ENCODE results near the gene THSD7A. TPM values are rescaled to one million over a fixed set of nuclear protein-coding genes. Genes with fewer than 3 reads are reported as not detected.

THSD7A gene
- total and polyA plus RNA-seq, 2 of the 4 experiments (the other 2 are of a cell fraction), result 0.02 to 0.18 TPM

DNA sequence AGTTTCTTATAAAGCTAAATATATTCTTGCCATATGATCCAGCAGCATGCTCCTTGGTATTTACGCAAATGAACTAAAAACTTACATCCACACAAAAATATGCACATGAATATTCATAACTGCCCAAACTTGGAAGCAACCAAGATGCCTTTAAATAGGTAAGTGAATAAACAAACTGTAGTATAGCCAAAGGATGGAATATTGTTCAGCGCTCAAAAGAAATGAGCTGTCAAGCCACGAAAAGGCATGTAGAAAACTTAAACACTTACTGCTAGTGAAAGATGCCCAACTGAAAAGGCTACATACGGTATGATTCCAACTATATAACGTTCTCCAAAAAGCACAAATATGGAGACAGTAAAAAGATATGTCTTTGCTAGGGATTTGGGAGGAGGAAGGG lies 12.7 kb downstream of the THSD7A start:
- TF ChIP-seq CHD1 (IDR thresholded peaks at IDR 0.05; ENCODE audit: low read depth, low read length) (no peak), RCOR1 (IDR thresholded peaks at IDR 0.05; ENCODE audit: insufficient replicate concordance, low read length) (no peak), SMC3 (IDR thresholded peaks at IDR 0.05; ENCODE audit: low read depth, low read length) (no peak), MAFK (IDR thresholded peaks at IDR 0.05; ENCODE audit: low read depth, low read length) (no peak), MXI1 (IDR thresholded peaks at IDR 0.05; ENCODE audit: borderline replicate concordance, low read depth, low read length) (no peak)
- Histone ChIP-seq H3K9me1 (ENCODE audit: insufficient read depth, low read length) (no peaks in the 10 kb centered on the region), H2BK15ac (ENCODE audit: low read depth, low read length) (no peak overlapping the region), H4K8ac (ENCODE audit: low read depth in 2 of 2, low read length in 2 of 2) (no peak overlapping the region), H3K27ac (ENCODE audit: insufficient read depth, low read length) (no peak overlapping the region), H3K56ac (ENCODE audit: extremely low read depth, insufficient read depth, low read length) (no peak overlapping the region), H2AK5ac (ENCODE audit: low read depth, low read length) (no peak overlapping the region), H2BK20ac (ENCODE audit: low read depth, low read length) (no peak overlapping the region), H3K9ac (ENCODE audit: low read depth, low read length) (no peak overlapping the region), H3K4me3 (ENCODE audit: insufficient read depth, low read depth, low read length) (no peak overlapping the region), H3K4me2 (ENCODE audit: low read depth, low read length) (no peak overlapping the region), H2AFZ (replicated peaks; ENCODE audit: low read length, poor library complexity) (no peak overlapping the region), H2BK120ac (ENCODE audit: low read depth, low read length) (no peak overlapping the region), H3K9me3 (ENCODE audit: control insufficient read depth, insufficient read depth, low read length) (no peaks in the 10 kb centered on the region), H3K36me3 (ENCODE audit: control insufficient read depth, insufficient read depth, low read length) (no peaks in the 10 kb centered on the region), H4K20me1 (ENCODE audit: insufficient read depth, low read length) (no peaks in the 10 kb centered on the region), H2BK5ac (ENCODE audit: low read depth, low read length, poor library complexity, severe bottlenecking) (no peak overlapping the region), H2AK9ac (replicated peaks; ENCODE audit: low read depth, low read length, poor library complexity) (no peak overlapping the region), H3K4me1 (ENCODE audit: control insufficient read depth, insufficient read depth, low read length) (no peaks in the 10 kb centered on the region), H4K5ac (ENCODE audit: low read depth, low read length) (no peak overlapping the region), H4K91ac (ENCODE audit: insufficient read depth, low read depth, low read length) (no peak overlapping the region), H3K4ac (ENCODE audit: low read depth, low read length) (no peak overlapping the region), H3K23ac (ENCODE audit: low read depth, low read length) (no peak overlapping the region), H3K27me3 (ENCODE audit: control insufficient read depth, insufficient read depth, low read length) (no peaks in the 10 kb centered on the region), H3K79me1 (ENCODE audit: low read depth in 1 of 2, low read length in 2 of 2) (no peaks in the 10 kb centered on the region), H3K14ac (replicated peaks; ENCODE audit: low read depth, low read length) (no peak overlapping the region), H3K18ac (ENCODE audit: low read depth, low read length) (no peak overlapping the region)
- ChIA-PET CTCF (interaction anchor here (0.6 kb wide), 1 partner anchor 13 kb away, joined by 4 read pairs; the partner anchor contains the start of gene THSD7A), POLR2A (ENCODE audit: unreplicated experiment) (no interaction called here)
- DNase-seq (no peak), ATAC-seq (ENCODE audit: low read depth) (no peak)
- intact Hi-C loops (cut with micrococcal nuclease) (no loop called here), dilution Hi-C loops (cut with HindIII; ENCODE audit: low sequenced_read_pairs, unreplicated experiment) (no loop called here), in situ Hi-C loops (cut with MboI; ENCODE audit: low sequenced_read_pairs) (no loop called here)
- no TSS peak for BruUV-seq (replicated peaks)
- WGBS, 2 experiments (ENCODE audit: extremely low coverage in 2 of 2, insufficient read length in 1 of 2), result no CpG with 5 or more reads among the region's 5 CpGs

All from IMR-90 (cell line).